GM23338 (cell line): ENCODE results near the gene KATNAL1.

ENCODE experiments used
- CREB1 ChIP-seq: fragments of 250-450 bp; sonication (Bioruptor Pico); IDR thresholded peaks from 2 replicates; pipeline ENCODE4 v1.5.0; 2020; ENCODE audit warnings: low read depth, mild to moderate bottlenecking, moderate library complexity
- EZH2 ChIP-seq: fragments of 200-600 bp; sonication (generic); IDR thresholded peaks from one replicate; pipeline ENCODE4 v1.8.0; 2017; ENCODE audit warnings: antibody characterized with exemption, mild to moderate bottlenecking, low read depth; ENCODE audit not compliant: unreplicated experiment
- EZH2phosphoT487 ChIP-seq: fragments of 200-600 bp; sonication (generic); IDR thresholded peaks from one replicate; pipeline ENCODE4 v1.8.1; 2018; ENCODE audit warnings: antibody characterized with exemption; ENCODE audit not compliant: unreplicated experiment
- JUNB ChIP-seq: IDR thresholded peaks from one replicate; pipeline ENCODE4 v1.6.1; 2016; ENCODE audit warnings: antibody characterized with exemption; ENCODE audit not compliant: unreplicated experiment
- NANOG ChIP-seq: IDR thresholded peaks from 2 replicates; pipeline ENCODE4 v1.6.1; 2016; ENCODE audit warnings: antibody characterized with exemption, borderline replicate concordance
- POLR2AphosphoS5 ChIP-seq: IDR thresholded peaks from 2 replicates; pipeline ENCODE4 v1.6.1; 2016; ENCODE audit warnings: antibody characterized with exemption, low read depth
- TF ChIP-seq, protein P1 (sequence below), 2 experiments: fragments of 200-600 bp in 1 of 2; sonication (generic) in 1 of 2; conservative IDR thresholded peaks; 2 replicates each; pipeline versions ENCODE4 v1.5.1 to v1.6.1; 2016 to 2017; ENCODE audit warnings: antibody characterized with exemption in 2 of 2, low read depth in 2 of 2, mild to moderate bottlenecking in 2 of 2, moderate library complexity in 1 of 2
- TF ChIP-seq, protein P2 (sequence below): fragments of 250-450 bp; sonication (Bioruptor Pico); IDR thresholded peaks from 2 replicates; pipeline ENCODE4 v1.5.0; 2020; ENCODE audit warnings: mild to moderate bottlenecking, moderate library complexity
- TF ChIP-seq, protein P3 (sequence below): IDR thresholded peaks from one replicate; pipeline ENCODE4 v1.6.1; 2018; ENCODE audit warnings: antibody characterized with exemption; ENCODE audit not compliant: unreplicated experiment

DNA sequence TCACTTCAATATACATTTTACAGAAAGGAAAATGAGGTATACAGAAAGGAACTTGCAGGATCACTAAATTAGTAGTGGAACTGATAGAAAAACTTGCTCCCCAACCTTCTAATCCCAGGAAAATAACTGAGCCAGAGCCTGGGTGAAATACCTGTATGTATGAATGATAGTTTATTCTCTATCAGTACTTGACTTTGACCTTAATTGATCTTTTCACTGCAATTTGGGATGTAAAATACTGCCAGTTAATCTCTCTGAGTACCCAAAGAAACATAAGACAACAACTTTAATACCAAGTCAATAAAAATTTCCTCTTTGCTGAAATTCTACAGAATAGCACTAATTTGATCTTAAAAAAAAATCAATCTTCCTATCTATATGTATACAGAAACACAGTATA lies 33.3 kb downstream of the KATNAL1 start:
- TF ChIP-seq, protein P1, sequence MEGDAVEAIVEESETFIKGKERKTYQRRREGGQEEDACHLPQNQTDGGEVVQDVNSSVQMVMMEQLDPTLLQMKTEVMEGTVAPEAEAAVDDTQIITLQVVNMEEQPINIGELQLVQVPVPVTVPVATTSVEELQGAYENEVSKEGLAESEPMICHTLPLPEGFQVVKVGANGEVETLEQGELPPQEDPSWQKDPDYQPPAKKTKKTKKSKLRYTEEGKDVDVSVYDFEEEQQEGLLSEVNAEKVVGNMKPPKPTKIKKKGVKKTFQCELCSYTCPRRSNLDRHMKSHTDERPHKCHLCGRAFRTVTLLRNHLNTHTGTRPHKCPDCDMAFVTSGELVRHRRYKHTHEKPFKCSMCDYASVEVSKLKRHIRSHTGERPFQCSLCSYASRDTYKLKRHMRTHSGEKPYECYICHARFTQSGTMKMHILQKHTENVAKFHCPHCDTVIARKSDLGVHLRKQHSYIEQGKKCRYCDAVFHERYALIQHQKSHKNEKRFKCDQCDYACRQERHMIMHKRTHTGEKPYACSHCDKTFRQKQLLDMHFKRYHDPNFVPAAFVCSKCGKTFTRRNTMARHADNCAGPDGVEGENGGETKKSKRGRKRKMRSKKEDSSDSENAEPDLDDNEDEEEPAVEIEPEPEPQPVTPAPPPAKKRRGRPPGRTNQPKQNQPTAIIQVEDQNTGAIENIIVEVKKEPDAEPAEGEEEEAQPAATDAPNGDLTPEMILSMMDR (conservative IDR thresholded peaks at IDR 0.05; ENCODE audit: low read depth in 2 of 2) = no peak
- TF ChIP-seq EZH2 (no peak), EZH2phosphoT487 (no peak), POLR2AphosphoS5 (no peak), CREB1 (CRISPR knock-in tag) (no peak), NANOG (no peak), JUNB (no peak)
- TF ChIP-seq, protein P2, sequence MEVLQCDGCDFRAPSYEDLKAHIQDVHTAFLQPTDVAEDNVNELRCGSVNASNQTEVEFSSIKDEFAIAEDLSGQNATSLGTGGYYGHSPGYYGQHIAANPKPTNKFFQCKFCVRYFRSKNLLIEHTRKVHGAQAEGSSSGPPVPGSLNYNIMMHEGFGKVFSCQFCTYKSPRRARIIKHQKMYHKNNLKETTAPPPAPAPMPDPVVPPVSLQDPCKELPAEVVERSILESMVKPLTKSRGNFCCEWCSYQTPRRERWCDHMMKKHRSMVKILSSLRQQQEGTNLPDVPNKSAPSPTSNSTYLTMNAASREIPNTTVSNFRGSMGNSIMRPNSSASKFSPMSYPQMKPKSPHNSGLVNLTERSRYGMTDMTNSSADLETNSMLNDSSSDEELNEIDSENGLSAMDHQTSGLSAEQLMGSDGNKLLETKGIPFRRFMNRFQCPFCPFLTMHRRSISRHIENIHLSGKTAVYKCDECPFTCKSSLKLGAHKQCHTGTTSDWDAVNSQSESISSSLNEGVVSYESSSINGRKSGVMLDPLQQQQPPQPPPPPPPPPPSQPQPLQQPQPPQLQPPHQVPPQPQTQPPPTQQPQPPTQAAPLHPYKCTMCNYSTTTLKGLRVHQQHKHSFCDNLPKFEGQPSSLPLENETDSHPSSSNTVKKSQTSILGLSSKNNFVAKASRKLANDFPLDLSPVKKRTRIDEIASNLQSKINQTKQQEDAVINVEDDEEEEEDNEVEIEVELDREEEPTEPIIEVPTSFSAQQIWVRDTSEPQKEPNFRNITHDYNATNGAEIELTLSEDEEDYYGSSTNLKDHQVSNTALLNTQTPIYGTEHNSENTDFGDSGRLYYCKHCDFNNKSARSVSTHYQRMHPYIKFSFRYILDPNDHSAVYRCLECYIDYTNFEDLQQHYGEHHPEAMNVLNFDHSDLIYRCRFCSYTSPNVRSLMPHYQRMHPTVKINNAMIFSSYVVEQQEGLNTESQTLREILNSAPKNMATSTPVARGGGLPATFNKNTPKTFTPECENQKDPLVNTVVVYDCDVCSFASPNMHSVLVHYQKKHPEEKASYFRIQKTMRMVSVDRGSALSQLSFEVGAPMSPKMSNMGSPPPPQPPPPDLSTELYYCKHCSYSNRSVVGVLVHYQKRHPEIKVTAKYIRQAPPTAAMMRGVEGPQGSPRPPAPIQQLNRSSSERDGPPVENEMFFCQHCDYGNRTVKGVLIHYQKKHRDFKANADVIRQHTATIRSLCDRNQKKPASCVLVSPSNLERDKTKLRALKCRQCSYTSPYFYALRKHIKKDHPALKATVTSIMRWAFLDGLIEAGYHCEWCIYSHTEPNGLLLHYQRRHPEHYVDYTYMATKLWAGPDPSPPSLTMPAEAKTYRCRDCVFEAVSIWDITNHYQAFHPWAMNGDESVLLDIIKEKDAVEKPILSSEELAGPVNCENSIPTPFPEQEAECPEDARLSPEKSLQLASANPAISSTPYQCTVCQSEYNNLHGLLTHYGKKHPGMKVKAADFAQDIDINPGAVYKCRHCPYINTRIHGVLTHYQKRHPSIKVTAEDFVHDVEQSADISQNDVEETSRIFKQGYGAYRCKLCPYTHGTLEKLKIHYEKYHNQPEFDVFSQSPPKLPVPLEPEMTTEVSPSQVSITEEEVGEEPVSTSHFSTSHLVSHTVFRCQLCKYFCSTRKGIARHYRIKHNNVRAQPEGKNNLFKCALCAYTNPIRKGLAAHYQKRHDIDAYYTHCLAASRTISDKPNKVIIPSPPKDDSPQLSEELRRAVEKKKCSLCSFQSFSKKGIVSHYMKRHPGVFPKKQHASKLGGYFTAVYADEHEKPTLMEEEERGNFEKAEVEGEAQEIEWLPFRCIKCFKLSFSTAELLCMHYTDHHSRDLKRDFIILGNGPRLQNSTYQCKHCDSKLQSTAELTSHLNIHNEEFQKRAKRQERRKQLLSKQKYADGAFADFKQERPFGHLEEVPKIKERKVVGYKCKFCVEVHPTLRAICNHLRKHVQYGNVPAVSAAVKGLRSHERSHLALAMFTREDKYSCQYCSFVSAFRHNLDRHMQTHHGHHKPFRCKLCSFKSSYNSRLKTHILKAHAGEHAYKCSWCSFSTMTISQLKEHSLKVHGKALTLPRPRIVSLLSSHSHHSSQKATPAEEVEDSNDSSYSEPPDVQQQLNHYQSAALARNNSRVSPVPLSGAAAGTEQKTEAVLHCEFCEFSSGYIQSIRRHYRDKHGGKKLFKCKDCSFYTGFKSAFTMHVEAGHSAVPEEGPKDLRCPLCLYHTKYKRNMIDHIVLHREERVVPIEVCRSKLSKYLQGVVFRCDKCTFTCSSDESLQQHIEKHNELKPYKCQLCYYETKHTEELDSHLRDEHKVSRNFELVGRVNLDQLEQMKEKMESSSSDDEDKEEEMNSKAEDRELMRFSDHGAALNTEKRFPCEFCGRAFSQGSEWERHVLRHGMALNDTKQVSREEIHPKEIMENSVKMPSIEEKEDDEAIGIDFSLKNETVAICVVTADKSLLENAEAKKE (CRISPR knock-in tag) = no peak
- TF ChIP-seq, protein P3, sequence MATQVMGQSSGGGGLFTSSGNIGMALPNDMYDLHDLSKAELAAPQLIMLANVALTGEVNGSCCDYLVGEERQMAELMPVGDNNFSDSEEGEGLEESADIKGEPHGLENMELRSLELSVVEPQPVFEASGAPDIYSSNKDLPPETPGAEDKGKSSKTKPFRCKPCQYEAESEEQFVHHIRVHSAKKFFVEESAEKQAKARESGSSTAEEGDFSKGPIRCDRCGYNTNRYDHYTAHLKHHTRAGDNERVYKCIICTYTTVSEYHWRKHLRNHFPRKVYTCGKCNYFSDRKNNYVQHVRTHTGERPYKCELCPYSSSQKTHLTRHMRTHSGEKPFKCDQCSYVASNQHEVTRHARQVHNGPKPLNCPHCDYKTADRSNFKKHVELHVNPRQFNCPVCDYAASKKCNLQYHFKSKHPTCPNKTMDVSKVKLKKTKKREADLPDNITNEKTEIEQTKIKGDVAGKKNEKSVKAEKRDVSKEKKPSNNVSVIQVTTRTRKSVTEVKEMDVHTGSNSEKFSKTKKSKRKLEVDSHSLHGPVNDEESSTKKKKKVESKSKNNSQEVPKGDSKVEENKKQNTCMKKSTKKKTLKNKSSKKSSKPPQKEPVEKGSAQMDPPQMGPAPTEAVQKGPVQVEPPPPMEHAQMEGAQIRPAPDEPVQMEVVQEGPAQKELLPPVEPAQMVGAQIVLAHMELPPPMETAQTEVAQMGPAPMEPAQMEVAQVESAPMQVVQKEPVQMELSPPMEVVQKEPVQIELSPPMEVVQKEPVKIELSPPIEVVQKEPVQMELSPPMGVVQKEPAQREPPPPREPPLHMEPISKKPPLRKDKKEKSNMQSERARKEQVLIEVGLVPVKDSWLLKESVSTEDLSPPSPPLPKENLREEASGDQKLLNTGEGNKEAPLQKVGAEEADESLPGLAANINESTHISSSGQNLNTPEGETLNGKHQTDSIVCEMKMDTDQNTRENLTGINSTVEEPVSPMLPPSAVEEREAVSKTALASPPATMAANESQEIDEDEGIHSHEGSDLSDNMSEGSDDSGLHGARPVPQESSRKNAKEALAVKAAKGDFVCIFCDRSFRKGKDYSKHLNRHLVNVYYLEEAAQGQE = no peak
